Panc1 (cell line): ENCODE measurements around the gene EIF3L.

Experiments used
- CTCF ChIP-seq: fragments of 450-650 bp; IDR thresholded peaks from 2 replicates; pipeline ENCODE4 v1.5.1; 2017; ENCODE audit warnings: mild to moderate bottlenecking
- POLR2AphosphoS5 ChIP-seq: IDR thresholded peaks from 2 replicates; pipeline ENCODE4 v1.6.1; 2012; ENCODE audit warnings: mild to moderate bottlenecking, low read depth, low read length, moderate library complexity
- TCF7L2 ChIP-seq: IDR thresholded peaks from 2 replicates; pipeline ENCODE4 v1.6.1; 2011; ENCODE audit warnings: mild to moderate bottlenecking, low read depth, low read length, inconsistent platforms

- TF ChIP-seq CTCF (no peak), POLR2AphosphoS5 (no peak), TCF7L2 (no peak)
These were observed 45.4 kb upstream of the EIF3L start for GRCh38 chr22:37803639-37804351.
